GM19468 (cell line): Measurements from ENCODE around the gene ST8SIA3.

Source experiments
- ATAC-seq: cut with Tn5 transposase; IDR thresholded peaks from one replicate; pipeline ENCODE4 v1.9.1; 2021; ENCODE audit warnings: mild to moderate bottlenecking, moderate library complexity, moderate number of reproducible peaks; ENCODE audit not compliant: unreplicated experiment; ENCODE audit errors: extremely low read depth

ST8SIA3 gene, protein sequence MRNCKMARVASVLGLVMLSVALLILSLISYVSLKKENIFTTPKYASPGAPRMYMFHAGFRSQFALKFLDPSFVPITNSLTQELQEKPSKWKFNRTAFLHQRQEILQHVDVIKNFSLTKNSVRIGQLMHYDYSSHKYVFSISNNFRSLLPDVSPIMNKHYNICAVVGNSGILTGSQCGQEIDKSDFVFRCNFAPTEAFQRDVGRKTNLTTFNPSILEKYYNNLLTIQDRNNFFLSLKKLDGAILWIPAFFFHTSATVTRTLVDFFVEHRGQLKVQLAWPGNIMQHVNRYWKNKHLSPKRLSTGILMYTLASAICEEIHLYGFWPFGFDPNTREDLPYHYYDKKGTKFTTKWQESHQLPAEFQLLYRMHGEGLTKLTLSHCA

DNA sequence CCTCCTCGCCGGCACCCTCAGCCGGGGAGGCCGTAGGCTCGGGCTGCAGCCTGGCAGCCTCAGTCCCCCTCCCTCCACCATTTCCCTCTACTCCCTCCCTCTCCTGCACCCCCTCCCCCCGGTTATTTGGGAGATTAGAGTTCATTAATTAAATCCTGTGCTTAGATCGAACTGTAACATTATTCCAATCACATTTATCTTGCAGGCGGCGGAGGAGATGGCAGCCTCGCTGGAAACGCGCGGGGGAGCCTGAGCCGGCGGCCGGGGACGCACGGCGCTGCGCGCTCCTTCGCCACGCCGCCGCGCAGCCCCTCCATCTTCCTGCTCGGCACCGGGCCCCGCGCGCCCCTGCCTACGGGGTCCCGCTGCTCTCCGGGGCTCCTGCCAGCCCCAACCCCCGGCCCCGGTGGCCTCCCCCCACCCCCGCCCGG lies at the start of gene ST8SIA3:
Gene ST8SIA3, plus strand, starts transcription at position 287 of the 431 bp plus-strand sequence. CDS start 290 bp downstream, outside the sequence.
- ATAC-seq, result no peak

DNA sequence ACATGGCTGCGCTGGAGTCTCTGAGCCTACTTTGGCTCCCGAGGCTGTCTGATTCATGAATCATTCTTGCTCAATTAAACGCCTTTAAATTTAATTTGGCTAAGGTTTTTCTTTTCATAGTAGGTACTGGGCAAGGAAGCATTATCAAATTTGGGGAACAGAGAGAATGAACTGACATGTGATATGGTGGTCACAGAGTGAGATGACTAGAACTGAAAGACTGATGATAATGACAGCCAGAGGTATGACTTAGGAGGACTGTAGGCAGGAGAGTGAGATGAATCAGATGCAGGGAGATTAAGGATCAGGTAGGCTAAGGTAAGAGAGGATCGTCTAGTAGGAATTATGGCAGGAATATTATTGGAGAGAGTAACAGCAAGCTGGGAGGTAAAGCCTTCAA lies 40.9 kb upstream of the ST8SIA3 start:
- no peak for ATAC-seq

DNA sequence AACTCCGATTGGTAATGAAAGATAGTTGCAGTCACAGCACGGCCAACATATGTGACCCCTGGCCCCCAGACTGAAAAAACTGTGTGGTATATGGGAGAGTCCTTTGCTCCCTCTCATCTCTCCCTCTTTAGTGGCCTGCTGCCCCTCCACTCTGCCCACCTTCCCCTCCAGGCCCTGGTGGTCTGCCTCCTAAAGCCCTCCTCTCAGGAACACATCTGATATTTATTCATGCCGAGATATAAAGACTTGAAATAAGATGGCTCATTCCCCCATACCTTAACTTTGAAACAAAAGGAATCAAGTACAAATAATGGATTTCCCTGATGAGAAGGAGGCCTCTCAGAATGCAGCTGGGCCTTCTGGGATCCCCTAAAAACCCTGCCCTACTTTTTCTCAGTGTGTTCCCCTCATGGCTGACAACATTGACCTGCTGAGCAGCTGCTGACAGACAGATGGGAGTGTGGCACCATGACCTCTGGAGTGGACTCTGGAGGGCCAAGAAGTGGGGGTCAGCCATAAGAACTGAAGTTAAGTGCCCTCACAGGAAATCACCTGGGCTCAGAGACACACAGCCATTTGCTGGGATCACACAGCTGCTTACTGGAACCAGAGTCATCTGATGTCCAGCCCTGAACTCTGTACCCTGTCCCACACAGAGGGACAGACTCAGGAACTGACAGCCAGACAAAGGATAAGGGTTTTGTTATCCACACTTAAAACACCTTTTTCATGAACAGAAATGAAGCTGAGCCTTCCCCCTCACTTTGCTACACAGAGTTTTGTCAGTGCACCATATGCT lies 39.8 kb upstream of the ST8SIA3 start:
- no peak for ATAC-seq

DNA sequence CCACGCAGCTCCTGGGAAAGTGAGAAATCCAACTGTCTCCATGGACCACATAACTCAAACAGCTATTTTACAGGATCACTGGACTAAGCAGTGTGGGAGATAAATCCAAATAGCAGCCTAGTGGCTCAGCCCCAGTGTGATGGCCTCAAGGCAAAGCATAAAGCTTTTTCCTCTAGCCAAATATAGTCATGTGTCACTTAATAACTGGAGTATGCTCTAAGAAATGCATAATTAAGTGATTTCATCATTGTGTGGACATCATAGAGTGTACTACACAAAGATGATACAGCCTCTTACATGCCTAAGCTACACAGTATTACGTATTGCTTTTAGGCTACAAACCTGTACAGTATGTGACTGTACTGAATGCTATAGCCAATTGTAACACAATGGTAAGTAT lies 31.8 kb upstream of the ST8SIA3 start:
- ATAC-seq, result no peak

DNA sequence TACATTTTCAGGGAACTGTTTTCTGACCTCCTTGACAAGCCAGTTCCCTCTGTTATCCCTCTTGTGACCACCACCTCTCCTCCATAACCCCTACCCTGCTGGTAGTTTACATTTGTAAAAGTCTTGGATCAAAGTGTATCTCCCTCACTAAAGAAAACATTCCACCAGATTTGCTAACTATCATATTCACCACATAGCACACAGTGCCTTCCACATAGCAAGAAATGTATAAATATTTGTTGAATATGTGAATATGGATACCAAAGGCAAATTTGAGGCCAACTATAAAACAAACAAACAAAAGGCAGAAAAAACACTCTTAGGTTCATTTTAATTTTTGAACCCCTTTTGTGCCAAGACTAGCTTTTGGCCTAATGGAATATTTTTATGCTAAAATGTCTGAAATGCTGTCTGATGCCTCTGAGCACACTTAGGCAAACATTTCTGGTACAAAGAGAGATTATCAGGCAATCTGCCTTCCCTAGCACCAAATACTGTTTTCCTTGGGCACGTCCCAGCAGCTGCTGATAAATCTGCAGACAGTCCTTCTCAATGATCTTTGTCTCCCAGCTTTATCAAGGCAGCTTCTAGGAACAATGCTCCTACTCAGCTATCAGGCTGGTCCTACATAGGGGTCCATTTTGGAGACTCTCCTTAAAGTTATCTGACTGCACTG lies 26.7 kb upstream of the ST8SIA3 start:
- no peak for ATAC-seq

DNA sequence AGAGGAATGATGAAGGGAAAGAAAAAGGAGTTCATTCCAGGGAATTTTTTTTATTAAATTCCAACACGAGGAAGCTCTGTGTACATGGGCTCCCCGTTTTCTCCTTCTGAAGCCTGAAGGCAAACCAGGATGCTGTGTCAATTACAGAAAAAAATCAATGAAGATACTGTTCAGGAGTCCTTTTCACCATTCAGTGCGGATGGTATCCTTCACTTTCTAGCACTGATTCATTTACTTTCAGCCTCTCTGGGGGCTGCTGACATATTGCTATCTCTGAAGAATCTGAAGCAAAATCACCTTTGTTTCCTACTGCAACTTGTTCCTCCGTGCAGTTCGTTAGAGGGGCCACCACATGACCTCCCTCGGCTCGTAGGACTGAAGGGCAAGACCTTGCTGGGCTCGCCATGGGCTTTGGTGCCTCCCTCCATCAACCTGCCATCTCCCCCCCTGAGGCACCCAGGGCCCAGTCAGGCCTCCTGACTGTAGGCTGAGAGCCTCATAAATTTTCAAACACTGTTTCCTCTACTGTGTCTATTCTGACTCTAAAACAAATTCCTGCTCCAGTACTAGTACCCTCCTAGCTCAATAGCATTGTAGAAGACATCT lies 25.5 kb upstream of the ST8SIA3 start:
- no peak for ATAC-seq

DNA sequence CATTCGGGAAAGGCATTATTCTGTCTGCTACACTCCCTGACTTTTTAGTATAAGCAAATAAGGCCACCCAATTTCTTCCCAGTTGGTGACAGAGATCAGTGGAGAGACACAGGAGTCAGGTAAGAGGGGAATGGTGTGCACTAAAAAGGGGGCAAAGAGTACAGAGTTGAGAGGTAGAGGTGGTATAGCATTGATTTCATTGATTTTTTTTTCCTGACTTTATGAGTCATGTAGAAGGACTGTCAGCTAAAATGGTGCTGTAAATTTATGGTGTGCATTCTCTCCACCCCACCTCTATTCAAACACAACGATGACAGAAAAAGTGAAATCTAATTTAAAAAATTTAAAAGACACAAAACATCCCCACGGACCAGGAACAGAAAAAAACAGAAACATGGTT lies 23.7 kb upstream of the ST8SIA3 start:
- ATAC-seq, result no peak

DNA sequence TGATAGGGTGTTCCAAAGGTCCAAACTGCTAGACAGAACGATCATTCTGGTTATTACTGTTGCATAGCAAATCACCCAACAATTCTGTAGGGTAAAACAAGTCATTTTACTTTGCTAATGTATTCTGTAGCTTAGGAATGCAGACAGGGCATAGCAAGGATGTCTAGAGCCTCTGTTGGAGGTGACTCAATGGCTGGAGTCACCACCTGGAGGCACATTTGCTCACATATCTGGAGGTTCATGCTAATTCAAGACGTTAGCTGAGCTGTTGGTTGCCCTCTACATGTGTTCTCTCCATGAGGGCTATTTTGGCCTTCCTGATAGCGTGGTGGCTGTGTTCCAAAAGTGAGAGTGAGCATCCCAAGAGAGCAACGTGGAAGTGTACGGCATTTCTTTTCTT lies 22.5 kb upstream of the ST8SIA3 start:
- no peak for ATAC-seq

DNA sequence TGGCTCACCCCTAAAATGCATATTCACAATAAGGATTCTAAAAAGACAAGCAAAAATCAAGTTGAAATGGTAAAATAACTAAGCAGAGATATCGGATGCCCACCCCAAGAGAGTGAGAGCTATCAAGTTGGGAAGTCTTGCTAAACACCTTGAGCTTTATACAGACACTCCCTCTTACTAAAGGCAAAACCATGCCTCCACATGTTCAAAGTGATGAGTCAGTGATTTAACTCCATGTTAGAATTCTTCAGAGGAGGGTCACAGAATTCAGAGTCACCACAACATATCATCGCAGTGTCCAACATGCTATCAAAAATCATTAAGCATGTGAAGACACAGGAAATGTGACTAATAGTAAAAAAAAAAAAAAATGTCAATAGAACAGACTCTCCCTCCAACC lies 20.6 kb upstream of the ST8SIA3 start:
- no peak for ATAC-seq

DNA sequence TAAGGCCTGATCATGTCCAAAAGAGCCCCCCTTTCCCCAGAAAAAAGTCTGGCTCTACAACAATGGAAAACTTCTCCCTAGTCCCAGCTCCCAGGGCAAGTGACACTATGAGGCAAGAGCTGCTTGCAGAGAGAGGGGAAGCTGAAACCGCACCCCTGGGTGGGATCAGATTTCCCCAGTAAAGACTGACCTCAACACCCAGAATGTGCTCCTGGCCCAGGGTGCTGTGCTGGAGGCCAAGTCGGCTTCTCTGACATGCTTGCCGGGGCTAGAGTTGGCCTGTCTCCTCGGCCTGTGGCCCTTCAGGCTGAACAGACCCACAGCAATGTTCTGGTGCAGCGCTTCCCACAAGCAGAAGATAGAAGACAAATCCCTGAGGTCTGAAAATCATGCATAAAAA lies 18.4 kb upstream of the ST8SIA3 start:
- no peak for ATAC-seq

DNA sequence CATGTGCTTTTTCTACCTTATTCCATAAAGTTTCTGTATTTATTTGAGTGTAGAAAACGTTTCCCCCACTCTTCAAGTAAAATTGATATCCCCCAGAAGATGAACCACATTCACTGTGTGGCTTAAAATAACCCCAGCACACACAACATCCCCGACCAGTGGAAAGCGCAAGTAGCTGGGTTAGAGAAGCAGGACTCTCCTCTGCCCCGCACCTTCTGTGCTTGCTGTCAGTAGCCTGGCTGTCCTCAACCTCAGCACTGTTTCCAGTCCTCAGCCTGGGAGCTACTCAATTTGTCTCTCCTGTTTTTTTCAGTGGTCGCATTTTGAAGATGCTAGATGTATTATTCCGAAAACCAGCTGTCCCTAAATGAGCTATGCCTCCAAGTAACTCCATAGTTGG lies 18.0 kb upstream of the ST8SIA3 start:
- no peak for ATAC-seq

DNA sequence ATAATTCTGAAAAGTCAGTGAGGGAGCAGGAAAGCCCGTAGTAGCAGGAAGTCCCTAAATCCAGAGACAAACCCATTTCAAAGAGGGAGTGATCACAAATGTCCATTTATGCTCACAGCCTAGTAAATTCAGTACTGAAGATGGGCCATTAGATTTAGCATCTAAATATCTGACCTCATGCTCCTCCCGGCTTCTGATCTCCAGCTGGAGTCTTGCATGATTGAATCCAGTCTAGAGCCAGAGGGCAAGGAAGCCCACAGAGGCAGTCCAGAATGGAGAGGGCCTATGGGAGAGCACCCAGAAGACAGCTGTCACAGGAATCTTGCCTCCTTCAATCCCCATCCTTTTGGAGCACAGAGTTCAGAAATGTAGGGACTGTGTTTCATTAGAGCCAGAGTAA lies 16.0 kb upstream of the ST8SIA3 start:
- ATAC-seq, result no peak

DNA sequence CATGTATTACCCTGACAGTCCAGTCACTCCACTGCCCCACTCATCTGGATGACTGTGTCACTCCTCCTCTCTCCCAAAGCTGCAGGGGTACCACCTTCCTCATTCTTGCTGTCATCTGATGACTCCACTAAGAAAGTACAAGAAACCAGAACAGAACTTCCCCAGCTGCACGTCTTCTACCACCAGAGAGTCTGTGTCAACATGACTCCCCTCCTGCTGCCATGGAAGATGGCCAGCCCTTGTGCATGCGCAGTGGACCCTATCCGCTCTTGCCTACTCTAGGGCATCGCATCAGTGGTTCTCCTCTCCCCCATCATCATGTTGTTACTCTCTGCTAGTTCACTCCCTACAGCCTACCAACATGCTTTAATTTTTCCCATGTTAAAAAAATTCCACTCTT lies 14.5 kb upstream of the ST8SIA3 start:
- ATAC-seq, result no peak

DNA sequence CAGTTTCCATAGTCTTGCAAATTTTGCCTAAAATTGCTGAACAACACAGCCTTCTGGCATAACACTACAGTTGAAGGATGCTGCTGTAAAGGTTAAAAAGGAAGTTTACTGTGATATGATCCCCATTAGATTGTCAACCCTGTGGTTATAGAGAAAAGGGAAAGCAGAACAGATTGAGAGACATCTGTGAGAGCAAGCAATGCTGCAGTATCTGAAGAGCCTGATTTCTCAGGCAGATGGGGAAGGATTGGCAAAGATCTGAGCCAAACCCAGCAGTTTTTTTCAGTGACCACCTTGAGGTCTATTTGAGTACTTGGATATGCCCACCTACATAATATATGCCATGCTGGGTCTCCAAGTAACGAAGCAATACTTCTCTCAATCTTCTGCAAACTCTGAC lies 8.5 kb upstream of the ST8SIA3 start:
- ATAC-seq, result no peak

DNA sequence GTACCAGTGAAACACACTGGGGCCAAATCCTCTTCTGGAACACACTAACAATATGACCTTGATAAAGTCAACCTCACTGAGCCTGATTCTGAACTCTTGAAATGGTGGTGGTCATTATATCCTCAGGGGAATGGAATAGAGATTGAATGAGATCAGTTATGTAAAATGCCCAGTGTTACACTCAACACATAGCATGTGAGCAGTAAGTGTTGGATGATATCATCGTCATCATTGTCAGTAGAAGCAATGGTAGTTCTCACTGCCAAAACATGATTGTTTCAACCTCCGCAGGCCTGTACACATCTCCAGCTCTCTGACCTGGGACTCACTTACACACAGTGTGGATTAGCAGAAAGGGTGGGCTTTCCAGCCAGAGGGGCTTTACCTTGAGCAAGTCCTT lies 5.5 kb upstream of the ST8SIA3 start:
- no peak for ATAC-seq

DNA sequence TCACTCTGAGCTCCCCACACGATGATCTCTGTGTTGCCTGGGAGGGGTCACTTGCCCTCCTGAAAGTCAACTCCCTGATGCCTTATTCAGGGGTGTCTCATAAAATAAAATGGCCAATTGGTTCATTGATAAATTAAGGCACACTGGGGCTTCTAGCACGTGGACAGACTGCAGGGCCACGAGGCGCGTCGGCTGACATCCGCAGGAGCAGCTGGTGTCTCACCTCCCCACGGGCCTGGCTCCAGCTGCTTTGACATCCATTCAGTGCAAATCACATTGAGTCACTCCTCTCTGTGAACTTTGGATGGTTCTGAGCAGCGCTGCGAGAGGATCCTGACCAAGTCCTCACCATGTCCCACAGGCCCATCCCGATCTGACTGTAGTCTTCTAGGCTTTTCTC lies 4.6 kb upstream of the ST8SIA3 start:
- ATAC-seq, result no peak

DNA sequence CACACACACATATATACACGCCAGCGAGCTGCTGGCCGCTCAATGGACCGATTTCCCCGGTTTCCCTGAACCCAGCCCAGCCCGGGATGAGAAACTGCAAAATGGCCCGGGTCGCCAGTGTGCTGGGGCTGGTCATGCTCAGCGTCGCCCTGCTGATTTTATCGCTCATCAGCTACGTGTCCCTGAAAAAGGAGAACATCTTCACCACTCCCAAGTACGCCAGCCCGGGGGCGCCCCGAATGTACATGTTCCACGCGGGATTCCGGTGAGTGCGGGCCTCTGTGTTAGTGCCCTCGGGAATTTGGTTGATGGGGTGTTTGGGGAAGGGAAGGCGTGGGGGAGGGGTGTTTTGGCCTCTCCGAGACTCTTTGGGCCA lies 392 bp downstream of the ST8SIA3 start:
- ATAC-seq, result no peak

DNA sequence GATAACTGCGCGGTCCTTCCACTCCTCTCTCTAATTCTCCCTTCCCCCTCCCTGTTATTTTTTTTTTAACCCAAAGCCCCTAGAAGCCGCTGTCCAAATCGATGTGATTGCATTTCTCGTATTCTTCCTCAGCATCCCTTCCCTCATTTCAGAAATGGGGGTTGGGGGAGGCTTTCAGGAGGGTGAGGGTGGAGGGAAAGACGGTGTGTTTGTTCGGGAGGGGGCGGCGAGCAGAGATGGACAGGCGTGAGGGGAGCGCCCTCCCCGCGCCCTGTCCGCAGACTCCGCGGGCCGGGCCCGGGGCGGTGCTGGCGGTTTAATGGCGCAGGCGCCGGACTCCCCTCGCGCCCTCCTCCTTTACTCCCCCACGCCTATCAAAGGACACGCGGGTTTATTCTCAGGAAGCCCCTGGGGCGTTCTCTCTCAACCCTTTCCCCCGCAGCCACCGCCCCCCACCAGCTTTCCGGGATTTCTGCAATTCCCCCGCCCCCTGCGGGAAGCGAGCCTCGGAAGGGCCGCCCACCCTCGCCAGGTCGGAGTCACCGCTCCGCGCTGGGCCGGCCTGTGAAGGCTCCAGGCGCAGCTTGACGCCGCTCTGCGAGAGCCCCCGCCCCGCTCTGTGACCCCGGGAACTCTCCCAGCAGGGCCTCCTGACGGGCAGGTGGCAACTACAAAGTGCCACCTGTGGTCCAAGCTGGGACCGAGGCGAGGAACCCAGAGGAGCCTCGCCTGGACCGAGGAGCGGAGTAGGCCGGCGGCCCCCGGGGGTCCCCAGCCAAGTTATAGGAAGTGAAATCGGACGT lies 981 bp downstream of the ST8SIA3 start:
- no peak for ATAC-seq

DNA sequence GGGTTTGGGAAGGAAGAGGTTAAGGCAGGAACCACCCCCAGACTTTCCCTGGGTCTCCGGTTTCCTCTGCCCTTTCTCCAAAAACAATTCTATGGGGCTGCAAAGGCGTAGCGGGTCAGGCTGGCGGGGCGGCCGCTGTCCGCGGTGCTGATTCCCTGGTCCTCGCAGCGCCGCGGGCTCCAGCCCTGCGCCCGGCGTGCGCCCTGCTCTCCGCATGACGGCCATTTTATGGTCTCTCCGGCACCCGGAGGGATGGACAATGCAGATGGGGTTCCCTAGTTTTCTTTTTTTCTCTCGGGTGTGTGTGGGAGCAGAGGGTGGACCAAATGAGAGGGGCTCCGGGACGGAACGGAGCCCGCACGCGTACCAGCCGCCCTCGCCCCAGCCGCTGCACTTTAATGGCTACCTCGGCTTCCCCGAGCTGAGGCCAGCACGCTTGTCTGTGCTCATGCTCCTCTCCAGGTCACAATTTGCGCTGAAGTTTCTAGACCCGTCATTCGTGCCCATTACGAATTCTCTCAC lies 1.6 kb downstream of the ST8SIA3 start:
- no peak for ATAC-seq

DNA sequence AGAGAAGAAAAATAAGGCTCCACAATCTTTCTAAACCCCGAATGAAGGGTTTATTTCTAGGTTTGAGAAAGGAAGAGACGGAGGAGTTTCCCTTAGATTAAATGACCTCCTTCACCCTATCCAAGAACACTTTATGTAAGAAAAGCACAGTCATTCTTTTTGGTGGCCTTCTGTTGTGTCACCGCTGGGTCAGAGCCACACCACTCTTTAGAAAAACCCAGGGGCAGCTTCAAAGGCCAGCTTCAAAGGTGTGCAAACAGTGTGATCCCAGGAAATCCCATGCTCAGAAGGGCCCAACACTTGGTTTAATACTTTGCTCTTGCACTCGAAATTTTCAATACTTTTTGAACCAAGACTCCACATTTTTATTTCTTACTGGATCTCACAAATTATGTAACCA lies 7.1 kb downstream of the ST8SIA3 start:
- ATAC-seq, result no peak
